Mesendoderm (in vitro differentiated cells): Measurements from ENCODE around the gene KLHL26. TPM values are rescaled to one million over a fixed set of nuclear protein-coding genes. Genes with fewer than 3 reads are reported as not detected.
A peak's percentile ranks its signal among the peaks of the same experiment; 100 is the strongest.

ENCODE experiments used
- DNase-seq: peaks from one replicate; pipeline ENCODE4 v3.0.0; 2013
- H2AK5ac ChIP-seq: 2 replicates; pipeline ENCODE4 v1.6.1; 2013; ENCODE audit warnings: low read length, inconsistent platforms
- H2BK120ac ChIP-seq: 2 replicates; pipeline ENCODE4 v1.6.1; 2013; ENCODE audit warnings: low read depth, mild to moderate bottlenecking, low read length, moderate library complexity, mixed read lengths
- H2BK15ac ChIP-seq: replicated peaks from 2 replicates; pipeline ENCODE4 v1.6.1; 2013; ENCODE audit warnings: low read depth, mild to moderate bottlenecking, moderate library complexity
- H2BK5ac ChIP-seq: 2 replicates; pipeline ENCODE4 v1.6.1; 2013; ENCODE audit warnings: low read length, inconsistent platforms
- H3K18ac ChIP-seq: 2 replicates; pipeline ENCODE4 v1.6.1; 2013; ENCODE audit warnings: mild to moderate bottlenecking, low read length, mixed read lengths
- H3K23ac ChIP-seq: one replicate; pipeline ENCODE4 v1.6.1; 2013; ENCODE audit warnings: low read length
- H3K27ac ChIP-seq: 2 replicates; pipeline ENCODE4 v1.5.1; 2013; ENCODE audit warnings: low read depth, mild to moderate bottlenecking, inconsistent platforms, low read length, moderate library complexity
- H3K27me3 ChIP-seq: 2 replicates; pipeline ENCODE4 v1.6.1; 2013; ENCODE audit warnings: low read length, control low read depth, mild to moderate bottlenecking, inconsistent platforms; ENCODE audit not compliant: insufficient read depth, poor library complexity
- H3K36me3 ChIP-seq: 2 replicates; pipeline ENCODE4 v1.6.1; 2013; ENCODE audit warnings: low read length, inconsistent platforms; ENCODE audit not compliant: control insufficient read depth, insufficient read depth
- H3K4ac ChIP-seq: one replicate; pipeline ENCODE4 v1.6.1; 2013; ENCODE audit warnings: low read depth, mild to moderate bottlenecking, low read length, moderate library complexity
- H3K4me1 ChIP-seq: 2 replicates; pipeline ENCODE4 v1.6.1; 2013; ENCODE audit warnings: low read depth, low read length, inconsistent platforms; ENCODE audit not compliant: control insufficient read depth
- H3K4me2 ChIP-seq: 2 replicates; pipeline ENCODE4 v1.6.1; 2013; ENCODE audit warnings: low read length
- H3K4me3 ChIP-seq: 2 replicates; pipeline ENCODE4 v1.5.1; 2013; ENCODE audit warnings: mild to moderate bottlenecking, low read length
- H3K56ac ChIP-seq: one replicate; pipeline ENCODE4 v1.6.1; 2013; ENCODE audit warnings: low read length
- H3K79me1 ChIP-seq: 2 replicates; pipeline ENCODE4 v1.6.1; 2013; ENCODE audit warnings: low read length, inconsistent platforms
- H3K79me2 ChIP-seq: 2 replicates; pipeline ENCODE4 v1.6.1; 2013; ENCODE audit warnings: mild to moderate bottlenecking, low read length; ENCODE audit not compliant: control insufficient read depth, insufficient read depth
- H3K9ac ChIP-seq: 2 replicates; pipeline ENCODE4 v1.6.1; 2013; ENCODE audit warnings: low read length, inconsistent platforms
- H4K5ac ChIP-seq: one replicate; pipeline ENCODE4 v1.6.1; 2013; ENCODE audit warnings: low read length
- H4K8ac ChIP-seq: one replicate; pipeline ENCODE4 v1.6.1; 2013; ENCODE audit warnings: low read depth, mild to moderate bottlenecking, control low read depth, low read length, moderate library complexity
- WGBS: extraction: QIAGEN DNeasy Blood & Tissue Kit; methylation state at CpG from one replicate; pipeline ENCODE4 v1.1.7; 2013; ENCODE audit warnings: low lambda C conversion rate, missing lambda C conversion rate; ENCODE audit not compliant: insufficient coverage; ENCODE audit errors: extremely low coverage; 5-methylcytosine and 5-hydroxymethylcytosine counted together
- small RNA-seq: library from polyadenylated mRNA; stranded (forward); fragments of <200 nt; extraction: miRNeasy Mini kit (QIAGEN cat#:217004); gene quantifications from one replicate; pipeline ENCODE3, GENCODE V24; 2013; ENCODE audit not compliant: insufficient read depth

KLHL26 gene

DNA sequence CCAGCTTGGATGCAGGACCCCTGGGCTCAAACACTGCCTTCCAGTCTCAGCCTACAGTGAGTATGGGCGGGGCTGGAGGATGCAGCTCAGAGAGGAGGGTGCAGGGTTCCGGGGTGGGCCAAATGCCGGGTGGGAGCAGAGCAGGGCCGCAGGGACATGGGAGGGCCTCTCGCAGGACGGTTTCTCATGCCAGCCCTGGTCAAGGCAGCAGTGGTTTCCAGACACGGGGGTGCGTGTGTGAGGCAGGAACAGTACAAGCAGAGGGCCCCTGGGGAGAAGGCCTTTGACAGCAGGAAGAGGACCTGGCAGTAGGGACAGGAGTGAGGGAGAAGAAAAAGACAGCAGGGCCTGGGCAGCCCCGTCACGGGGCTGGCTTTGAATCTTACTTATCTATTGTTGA is 80.8 kb downstream of the KLHL26 start:
- H3K36me3 ChIP-seq: no peaks in the 10 kb centered on the region
- no peaks in the 10 kb centered on the region for H3K79me2 ChIP-seq
- no peak overlapping the region for H2BK120ac ChIP-seq
- no peak overlapping the region for H3K4me3 ChIP-seq
- no peak overlapping the region for H3K4me2 ChIP-seq
- peak; percentile 17 for DNase-seq
- H3K9ac ChIP-seq: no peak overlapping the region
- no peak overlapping the region for H3K56ac ChIP-seq
- no peak overlapping the region for H2BK5ac ChIP-seq
- no peak overlapping the region for H3K18ac ChIP-seq
- no peak overlapping the region for H2BK15ac ChIP-seq
- no peak overlapping the region for H3K4ac ChIP-seq
- H3K4me1 ChIP-seq: no peaks in the 10 kb centered on the region
- H2AK5ac ChIP-seq: no peak overlapping the region
- H3K23ac ChIP-seq: no peak overlapping the region
- no peak overlapping the region for H4K5ac ChIP-seq
- no peak overlapping the region for H3K27ac ChIP-seq
- H3K27me3 ChIP-seq: no peaks in the 10 kb centered on the region
- H3K79me1 ChIP-seq: peaks cover 2% of the 10 kb centered on the region
- no CpG with 5 or more reads among the region's 10 CpGs for WGBS
- H4K8ac ChIP-seq: no peak overlapping the region

- H3K56ac ChIP-seq: no peak overlapping the region
- no peak overlapping the region for H2BK15ac ChIP-seq
- WGBS: no CpG with 5 or more reads among the region's 5 CpGs
- peak; percentile 84 for DNase-seq
- peaks cover 2% of the 10 kb centered on the region for H3K79me1 ChIP-seq
- H3K23ac ChIP-seq: no peak overlapping the region
- no peaks in the 10 kb centered on the region for H3K27me3 ChIP-seq
- H3K4me2 ChIP-seq: no peak overlapping the region
- H4K8ac ChIP-seq: no peak overlapping the region
- H2BK120ac ChIP-seq: no peak overlapping the region
- H4K5ac ChIP-seq: no peak overlapping the region
- H3K27ac ChIP-seq: no peak overlapping the region
- no peak overlapping the region for H3K4me3 ChIP-seq
- H3K4me1 ChIP-seq: no peaks in the 10 kb centered on the region
- H3K18ac ChIP-seq: no peak overlapping the region
- no peak overlapping the region for H3K4ac ChIP-seq
- H3K36me3 ChIP-seq: no peaks in the 10 kb centered on the region
- H3K9ac ChIP-seq: no peak overlapping the region
- H2AK5ac ChIP-seq: no peak overlapping the region
- H2BK5ac ChIP-seq: no peak overlapping the region
- H3K79me2 ChIP-seq: no peaks in the 10 kb centered on the region
These were observed 81.2 kb downstream of the KLHL26 start for GRCh38 chr19:18718015-18718526.

DNA sequence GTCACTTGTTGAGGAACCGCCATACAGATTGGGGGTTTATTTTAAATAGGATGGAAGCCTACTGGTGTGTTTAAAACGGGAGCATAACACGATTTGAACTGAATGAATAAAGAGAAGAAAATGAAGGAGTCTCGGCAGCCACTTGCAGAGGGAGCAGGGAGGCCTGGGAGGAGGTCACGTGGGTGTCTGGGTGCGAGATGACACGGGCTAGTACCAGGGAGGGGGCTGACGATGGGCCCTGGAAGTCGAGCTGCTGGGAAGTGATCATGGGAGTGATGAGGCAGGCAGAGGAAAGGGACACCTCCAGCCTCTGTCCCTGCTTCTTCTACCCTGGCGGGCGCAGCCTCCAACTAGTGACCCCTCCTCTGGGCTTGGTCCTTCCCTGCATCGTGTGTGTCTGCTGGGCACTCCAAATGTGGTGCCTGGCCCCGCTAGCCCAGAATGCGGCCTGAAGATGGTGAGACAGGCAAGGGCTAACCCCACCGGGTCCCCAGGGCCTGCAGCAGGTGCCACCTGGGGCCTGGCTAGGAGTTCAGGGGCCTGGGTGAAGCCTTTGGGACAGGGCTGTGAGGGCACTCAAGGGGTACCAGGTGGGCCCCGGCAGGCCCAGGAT is 82.1 kb downstream of the KLHL26 start:
- Histone ChIP-seq H3K9ac (no peak overlapping the region), H4K5ac (no peak overlapping the region), H2BK120ac (no peak overlapping the region), H3K56ac (no peak overlapping the region), H3K79me1 (peaks cover 2% of the 10 kb centered on the region), H3K27ac (no peak overlapping the region), H2AK5ac (no peak overlapping the region), H3K36me3 (no peaks in the 10 kb centered on the region), H2BK5ac (no peak overlapping the region), H2BK15ac (no peak overlapping the region), H3K4me2 (no peak overlapping the region), H3K4me3 (no peak overlapping the region), H3K18ac (no peak overlapping the region), H3K4me1 (no peaks in the 10 kb centered on the region), H3K4ac (no peak overlapping the region), H3K27me3 (no peaks in the 10 kb centered on the region), H3K23ac (no peak overlapping the region), H3K79me2 (no peaks in the 10 kb centered on the region), H4K8ac (no peak overlapping the region)
- WGBS: no CpG with 5 or more reads among the region's 16 CpGs
- no peak for DNase-seq

DNA sequence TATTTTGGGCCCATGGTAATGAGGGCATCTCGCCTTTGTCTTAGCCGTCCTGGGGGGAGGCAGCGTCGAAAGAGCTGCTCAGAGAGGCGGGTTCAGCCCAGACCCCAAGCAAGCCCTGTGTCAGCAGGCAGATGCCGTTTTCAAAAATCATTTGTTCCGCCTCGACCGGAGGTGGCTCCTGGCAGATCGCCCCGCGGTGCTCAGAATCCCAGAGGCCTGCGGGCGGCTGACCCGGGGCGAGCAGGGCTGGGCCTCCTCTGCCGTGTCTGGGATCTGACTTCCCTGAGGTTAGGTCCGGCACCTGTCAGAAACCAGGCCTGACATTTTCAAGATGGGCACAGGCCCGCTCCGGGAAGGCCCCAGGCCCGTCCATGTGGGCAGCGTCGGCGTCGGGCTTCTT is 82.7 kb downstream of the KLHL26 start:
- H2BK120ac ChIP-seq: no peak overlapping the region
- no peak overlapping the region for H3K23ac ChIP-seq
- H3K56ac ChIP-seq: no peak overlapping the region
- H3K4me2 ChIP-seq: no peak overlapping the region
- no peak overlapping the region for H3K4me3 ChIP-seq
- H2BK15ac ChIP-seq: no peak overlapping the region
- no CpG with 5 or more reads among the region's 25 CpGs for WGBS
- no peak overlapping the region for H3K18ac ChIP-seq
- no peaks in the 10 kb centered on the region for H3K79me2 ChIP-seq
- no peak overlapping the region for H4K8ac ChIP-seq
- no peak overlapping the region for H2BK5ac ChIP-seq
- no peaks in the 10 kb centered on the region for H3K4me1 ChIP-seq
- DNase-seq: no peak
- no peaks in the 10 kb centered on the region for H3K36me3 ChIP-seq
- H3K27me3 ChIP-seq: no peaks in the 10 kb centered on the region
- no peak overlapping the region for H3K4ac ChIP-seq
- H3K9ac ChIP-seq: no peak overlapping the region
- peaks cover 2% of the 10 kb centered on the region for H3K79me1 ChIP-seq
- no peak overlapping the region for H2AK5ac ChIP-seq
- no peak overlapping the region for H4K5ac ChIP-seq
- H3K27ac ChIP-seq: no peak overlapping the region

Small RNA genes lying within 50 kb of the gene (small RNA-seq; reads per million reads assigned to genes)
- gene RN7SL155P: not detected
